Muscle of arm (tissue), 12 donors: ENCODE results near the gene CYLD. TPM values are rescaled to one million over a fixed set of nuclear protein-coding genes. Genes with fewer than 3 reads are reported as not detected.

Experiments
- DNase-seq: peaks from one replicate; pipeline ENCODE4 v3.0.0-alpha.2; 2013
- polyA plus RNA-seq, 12 donors: library from polyadenylated mRNA; unstranded; fragments of 120-200 nt; gene quantifications; one replicate each; pipeline ENCODE4 v1.2.1, GENCODE V29; 2013; ENCODE audit not compliant: insufficient read length in 12 of 12

Gene CYLD
- polyA plus RNA-seq, 12 donors, result 22.5 to 40.7 (median 31.6) TPM; not detected in 1

GRCh38 chr16:50842013-50842505 is 100.2 kb downstream of the CYLD start:
- DNase-seq, result no peak

GRCh38 chr16:50842589-50842988 is 100.7 kb downstream of the CYLD start:
- no peak for DNase-seq

- DNase-seq, result no peak
Measured at GRCh38 chr16:50844840-50845239, 103.0 kb downstream of the CYLD start.

GRCh38 chr16:50845296-50845695 is 103.4 kb downstream of the CYLD start:
- no peak for DNase-seq

- no peak for DNase-seq
Measured at GRCh38 chr16:50846511-50846910, 104.6 kb downstream of the CYLD start.

GRCh38 chr16:50847166-50847565 is 105.3 kb downstream of the CYLD start:
- no peak for DNase-seq

GRCh38 chr16:50848755-50849514 is 107.0 kb downstream of the CYLD start:
- no peak for DNase-seq

Other genes starting within 250 kb of the CYLD start
- 10 to 100 TPM in 5 of 12 donors, 1 to 10 TPM in 6, not detected in 1; 4.1 to 38.8 (median 9.4) TPM for gene NKD1, start 193.7 kb upstream of the CYLD start, polyA plus RNA-seq
- 1 to 10 TPM in 10 of 12 donors, not detected in 2; 1.1 to 4.6 (median 1.6) TPM for gene SNX20, start 60.8 kb upstream of the CYLD start, polyA plus RNA-seq
- 1 to 10 TPM in 10 of 12 donors, not detected in 2; 1.1 to 2.5 (median 1.6) TPM for gene NOD2, start 48.5 kb upstream of the CYLD start, polyA plus RNA-seq